H7 (cell line): Measurements from ENCODE around the gene TMC7. TPM values are rescaled to one million over a fixed set of nuclear protein-coding genes. Genes with fewer than 3 reads are reported as not detected.
A peak's percentile ranks its signal among the peaks of the same experiment; 100 is the strongest.
"Not testable (repeated sequence)": the region's sequence is repeated elsewhere in the genome, so short reads cannot be mapped to it uniquely, and the experiment has no call there.

Experiments used
- DNase-seq: peaks from one replicate; pipeline ENCODE4 v3.0.0; 2012
- H3K27me3 ChIP-seq: 2 replicates; pipeline ENCODE4 v1.6.0; 2011; ENCODE audit warnings: mild to moderate bottlenecking, low read length; ENCODE audit not compliant: control insufficient read depth, insufficient read depth
- H3K36me3 ChIP-seq: replicated peaks from 2 replicates; pipeline ENCODE4 v1.5.1; 2011; ENCODE audit warnings: low read length; ENCODE audit not compliant: control insufficient read depth, insufficient read depth
- H3K4me3 ChIP-seq: 2 replicates; pipeline ENCODE4 v1.5.1; 2011; ENCODE audit warnings: low read depth, mild to moderate bottlenecking, control low read depth, low read length, moderate library complexity; ENCODE audit not compliant: insufficient read depth
- total RNA-seq: library from RNA; depleted of rRNA; stranded (reverse); fragments of >200 nt; shearing (Covaris generic); gene quantifications from 2 replicates; pipeline ENCODE4 v1.2.3, GENCODE V29; 2014

Gene TMC7
- total RNA-seq, 1 experiment from 2014 or later, result 1.6 TPM

DNA sequence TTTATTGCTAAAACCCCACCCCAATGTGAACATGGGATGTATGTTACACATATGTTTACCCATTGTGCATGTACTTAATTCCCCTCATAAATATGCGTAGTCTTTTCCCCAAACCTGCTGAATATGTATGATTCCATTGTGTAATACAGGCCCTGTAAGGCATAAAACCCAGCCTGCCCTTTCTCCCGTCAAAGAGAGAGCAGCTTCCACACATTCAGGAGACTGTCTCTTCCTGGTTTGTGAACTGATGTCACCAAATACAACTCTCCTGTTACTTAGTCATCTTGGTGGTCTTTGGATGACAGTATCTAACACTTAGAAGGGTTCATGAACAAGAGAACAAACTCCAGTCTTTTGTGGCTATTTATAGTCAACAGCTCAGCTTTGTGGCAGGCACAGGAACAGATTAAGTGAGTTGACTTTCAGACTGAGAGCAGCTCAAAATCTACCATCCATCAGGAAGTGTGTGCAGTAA lies 24.7 kb upstream of the TMC7 start:
- H3K27me3 ChIP-seq, result no peaks in the 10 kb centered on the region
- DNase-seq, result no peak
- H3K36me3 ChIP-seq, result no peaks in the 10 kb centered on the region
- H3K4me3 ChIP-seq, result no peak overlapping the region

DNA sequence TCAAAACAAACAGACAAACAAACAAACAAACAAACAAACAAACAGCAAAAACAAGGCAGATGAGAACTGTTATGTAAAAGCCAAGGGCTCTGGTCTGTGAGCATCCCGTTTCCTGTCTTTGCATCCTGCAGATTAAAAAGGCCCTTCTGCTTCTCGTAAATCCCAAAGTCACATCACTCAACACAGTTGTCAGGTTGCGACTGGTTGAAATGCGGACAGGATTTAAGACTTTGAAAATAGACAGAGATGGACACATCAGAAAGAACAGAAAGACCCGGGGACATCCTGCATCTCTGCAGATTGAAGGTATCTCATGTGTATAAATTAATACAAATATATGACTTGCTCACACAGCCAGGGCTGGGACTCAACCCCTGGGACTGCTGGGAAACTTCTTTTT lies 18.2 kb upstream of the TMC7 start:
- no peaks in the 10 kb centered on the region for H3K27me3 ChIP-seq
- no peak overlapping the region for H3K4me3 ChIP-seq
- no peaks in the 10 kb centered on the region for H3K36me3 ChIP-seq
- DNase-seq, result no peak

DNA sequence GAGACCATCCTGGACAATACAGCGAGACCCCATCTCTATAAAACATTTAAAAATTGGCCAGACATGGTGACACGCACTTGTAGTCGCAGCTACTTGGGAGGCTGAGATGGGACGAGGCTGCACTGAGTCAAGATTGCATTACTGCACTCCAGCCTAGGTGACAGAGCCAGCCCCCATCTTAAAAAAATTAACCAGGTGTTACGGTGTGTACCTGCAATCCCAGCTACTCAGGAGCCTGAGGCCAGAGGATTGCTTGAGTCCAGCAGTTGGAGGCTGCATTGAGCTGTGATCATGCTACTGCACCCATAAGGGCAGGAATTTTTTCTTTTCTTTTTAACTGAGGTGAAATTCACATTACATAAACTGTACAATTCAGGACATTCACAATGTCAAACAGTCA lies 16.9 kb upstream of the TMC7 start:
- DNase-seq, result no peak
- no peaks in the 10 kb centered on the region for H3K27me3 ChIP-seq
- H3K36me3 ChIP-seq, result no peaks in the 10 kb centered on the region
- H3K4me3 ChIP-seq, result no peak overlapping the region

DNA sequence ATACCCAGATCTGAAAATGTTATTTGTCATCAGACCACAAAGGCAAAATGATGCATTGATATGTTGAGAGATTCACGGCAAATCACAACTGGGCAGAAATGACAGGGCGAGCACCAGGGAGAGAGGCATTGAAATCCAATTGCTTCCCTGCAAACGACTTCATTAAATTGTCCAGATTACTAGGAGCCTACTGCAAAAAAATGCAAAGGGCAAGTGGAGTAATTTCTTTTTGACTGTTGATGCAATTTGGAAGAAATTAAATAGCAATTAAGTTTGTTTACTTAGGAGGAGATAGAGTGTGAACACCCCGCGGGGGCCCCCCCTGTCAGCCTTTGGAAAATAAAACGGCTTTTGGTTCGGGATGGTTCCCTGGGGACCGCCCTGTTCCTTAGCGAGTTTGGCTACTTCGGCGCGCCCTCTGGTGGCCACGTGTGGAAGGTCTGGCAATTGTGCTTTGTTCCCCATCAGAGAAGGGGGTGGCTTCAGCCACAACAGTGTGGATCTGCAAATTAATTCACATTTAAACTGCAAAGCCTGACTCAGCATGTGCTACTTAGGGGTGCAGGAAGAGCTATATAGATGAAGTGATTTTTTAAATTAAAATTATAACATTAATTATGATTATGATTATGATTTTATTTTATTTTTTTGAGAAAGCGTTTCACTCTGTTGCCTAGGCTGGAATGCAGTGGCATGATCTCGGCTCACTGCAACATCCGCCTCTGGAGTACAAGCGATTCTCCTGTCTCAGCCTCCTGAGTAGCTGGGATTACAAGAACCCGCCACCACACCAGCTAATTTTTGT lies 14.5 kb upstream of the TMC7 start:
- Histone ChIP-seq H3K4me3 (no peak overlapping the region), H3K27me3 (no peaks in the 10 kb centered on the region), H3K36me3 (no peaks in the 10 kb centered on the region)
- DNase-seq, result peak; percentile 90

DNA sequence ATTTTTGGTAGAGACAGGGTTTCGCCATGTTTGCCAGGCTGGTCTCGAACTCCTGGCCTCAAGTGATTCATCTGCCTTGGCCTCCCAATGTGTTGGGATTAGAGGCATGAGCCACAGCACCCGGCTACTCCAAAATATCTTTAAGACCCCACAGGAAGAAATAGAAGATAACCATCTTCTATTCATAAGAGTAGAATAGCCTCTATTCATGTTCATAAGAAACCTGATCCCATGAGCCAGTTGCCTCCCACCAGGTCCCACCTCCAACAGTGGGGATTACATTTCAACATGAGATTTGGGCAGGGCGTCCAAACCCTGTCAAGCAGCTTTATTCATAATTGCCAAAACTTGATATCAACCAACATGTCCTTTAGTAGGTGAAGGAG lies 13.9 kb upstream of the TMC7 start:
- Histone ChIP-seq H3K4me3 (no peak overlapping the region), H3K27me3 (no peaks in the 10 kb centered on the region), H3K36me3 (no peaks in the 10 kb centered on the region)
- no peak for DNase-seq

DNA sequence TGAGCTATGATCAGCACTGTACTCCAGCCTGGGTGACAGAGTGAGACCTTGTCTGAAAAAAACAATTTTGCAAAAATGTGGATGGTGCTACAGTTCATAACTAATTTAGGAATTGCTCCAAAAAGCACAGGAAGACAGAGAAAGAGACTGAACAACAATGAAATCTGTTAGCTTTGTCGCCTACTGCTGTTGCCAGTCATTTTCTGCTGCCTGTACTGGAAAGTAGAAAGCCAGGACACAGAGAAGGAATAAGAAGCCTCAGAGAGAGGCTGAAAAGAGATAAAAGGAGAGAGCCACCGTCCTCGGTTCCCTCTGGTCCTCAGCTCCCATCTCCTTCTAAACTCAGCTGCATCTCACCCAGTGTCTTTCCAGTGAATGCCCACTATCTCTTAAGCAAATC lies 8.6 kb upstream of the TMC7 start:
- H3K36me3 ChIP-seq, result no peaks in the 10 kb centered on the region
- no peak overlapping the region for H3K4me3 ChIP-seq
- no peak for DNase-seq
- no peaks in the 10 kb centered on the region for H3K27me3 ChIP-seq

DNA sequence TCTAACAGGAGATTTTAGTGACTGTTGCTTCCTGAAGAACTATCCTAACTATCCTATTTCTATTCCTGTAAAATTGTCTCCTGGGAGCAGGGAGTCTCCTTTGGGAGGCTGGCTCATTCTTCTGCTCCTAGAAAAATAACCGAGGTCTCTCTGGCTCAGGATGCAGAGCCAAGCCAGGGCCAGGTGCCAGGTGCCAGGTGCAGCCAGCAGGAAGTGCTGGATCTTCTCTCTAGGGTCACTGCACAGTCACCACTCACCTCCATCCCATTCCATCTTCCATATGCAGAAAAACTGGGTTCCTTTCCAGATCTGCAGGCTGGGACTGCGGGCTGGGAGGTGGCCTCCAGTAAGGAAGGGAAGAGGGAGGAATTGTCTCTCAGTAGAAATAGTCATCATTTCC lies 3.8 kb upstream of the TMC7 start:
- Histone ChIP-seq H3K4me3 (no peak overlapping the region), H3K27me3 (peaks cover 3% of the 10 kb centered on the region), H3K36me3 (no peaks in the 10 kb centered on the region)
- DNase-seq, result no peak

DNA sequence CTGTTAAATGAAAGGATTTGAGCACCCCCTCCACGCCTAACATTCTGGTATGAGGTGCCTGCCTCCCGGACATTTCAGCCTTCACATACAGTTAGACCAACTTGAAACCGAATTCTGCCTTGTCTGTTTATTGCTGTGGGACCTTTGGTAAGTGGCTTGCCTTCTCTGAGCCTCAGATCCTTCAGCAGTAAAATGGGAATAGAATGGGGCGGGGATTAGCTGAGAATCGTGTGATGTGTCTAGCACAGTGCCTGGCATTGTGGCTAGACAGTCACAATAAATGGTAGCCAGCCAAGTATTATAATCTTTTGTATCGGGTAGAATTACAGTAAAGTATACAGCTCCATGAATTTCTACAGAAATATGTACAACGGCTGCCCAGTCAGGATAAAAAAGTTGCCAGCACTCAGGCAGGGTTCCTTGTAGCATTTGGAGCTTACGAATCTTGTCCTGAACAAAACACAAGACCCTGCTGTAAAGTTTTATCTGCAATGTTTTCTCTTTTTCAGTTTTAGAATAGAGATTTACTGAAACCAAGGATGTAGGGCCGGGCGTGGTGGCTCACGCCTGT lies 786 bp downstream of the TMC7 start:
- Histone ChIP-seq H3K4me3 (peak overlapping the region; percentile 67), H3K27me3 (peaks cover 3% of the 10 kb centered on the region), H3K36me3 (no peaks in the 10 kb centered on the region)
- no peak for DNase-seq

DNA sequence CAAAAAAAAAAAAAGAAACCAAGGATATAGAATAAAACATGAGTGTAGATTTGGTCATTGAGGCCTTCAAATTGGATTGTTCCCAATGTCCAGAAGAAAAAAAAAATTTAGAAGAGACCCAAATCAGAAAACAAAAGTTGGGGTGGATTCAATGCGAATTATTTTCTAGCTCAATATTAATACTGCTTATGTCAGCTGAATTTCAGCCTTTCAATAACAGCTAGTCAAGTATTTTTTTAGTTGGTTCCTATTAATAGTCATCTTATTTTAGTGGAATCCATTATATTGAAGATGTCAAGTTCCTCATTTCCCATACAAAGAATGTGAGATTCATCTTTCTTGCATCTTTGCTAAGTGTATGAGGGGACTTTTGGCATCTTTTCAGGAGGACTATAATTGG lies 1.5 kb downstream of the TMC7 start:
- not testable (repeated sequence) for H3K27me3 ChIP-seq, H3K4me3 ChIP-seq, H3K36me3 ChIP-seq, DNase-seq

DNA sequence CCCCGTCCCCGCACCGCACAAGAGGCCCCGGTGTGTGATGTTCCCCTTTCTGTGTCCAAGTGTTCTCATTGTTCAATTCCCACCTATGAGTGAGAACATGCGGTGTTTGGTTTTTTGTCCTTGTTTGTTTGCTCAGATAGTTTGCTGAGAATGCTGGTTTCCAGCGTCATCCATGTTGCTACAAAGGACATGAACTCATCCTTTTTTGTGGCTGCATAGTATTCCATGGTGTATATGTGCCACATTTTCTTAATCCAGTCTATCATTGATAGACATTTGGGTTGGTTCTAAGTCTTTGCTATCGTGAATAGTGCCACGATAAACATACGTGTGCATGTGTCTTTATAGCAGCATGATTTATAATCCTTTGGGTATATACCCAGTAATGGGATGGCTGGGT lies 8.0 kb downstream of the TMC7 start:
- not testable (repeated sequence) for H3K36me3 ChIP-seq, DNase-seq, H3K4me3 ChIP-seq, H3K27me3 ChIP-seq

DNA sequence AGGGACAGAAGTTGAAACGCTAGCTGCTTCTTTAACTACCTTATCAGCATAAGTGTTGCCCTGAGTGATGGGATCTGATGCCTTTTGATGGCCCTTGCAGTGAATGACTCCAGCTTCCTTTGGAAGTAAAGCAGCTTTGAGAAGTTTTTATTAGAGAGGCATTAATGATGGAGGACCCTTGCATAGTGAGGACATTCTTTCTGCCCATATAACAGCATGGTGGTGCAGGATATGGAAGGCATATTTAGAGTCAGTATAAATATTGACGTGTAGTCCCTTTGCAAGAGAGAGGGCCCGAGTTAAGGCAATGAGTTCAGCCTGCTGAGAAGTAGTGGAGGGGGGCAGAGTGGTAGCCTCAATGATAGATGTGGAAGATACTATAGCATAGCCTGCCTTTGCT lies 9.8 kb downstream of the TMC7 start:
- not testable (repeated sequence) for H3K27me3 ChIP-seq, H3K4me3 ChIP-seq, DNase-seq, H3K36me3 ChIP-seq

DNA sequence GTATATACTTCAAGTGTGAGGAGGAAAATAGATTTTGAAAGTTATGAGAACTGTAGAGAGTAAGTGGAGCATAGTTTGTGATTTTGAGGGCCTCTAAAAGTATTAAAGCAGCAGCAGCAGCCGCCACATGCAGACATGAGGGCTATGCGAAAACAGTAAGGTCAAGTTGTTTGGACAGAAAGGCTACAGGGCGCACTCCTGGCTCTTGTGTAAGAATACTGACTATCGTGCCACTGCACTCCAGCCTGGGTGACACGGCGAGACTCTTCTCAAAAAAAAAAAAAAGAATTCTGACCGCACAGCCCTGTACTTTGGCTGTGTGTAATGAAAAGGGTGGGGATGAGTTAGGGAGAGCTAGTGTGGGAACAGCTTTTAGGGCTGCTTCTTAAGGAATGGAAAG lies 10.4 kb downstream of the TMC7 start:
- H3K36me3 ChIP-seq, H3K4me3 ChIP-seq, DNase-seq, H3K27me3 ChIP-seq: not testable (repeated sequence)

DNA sequence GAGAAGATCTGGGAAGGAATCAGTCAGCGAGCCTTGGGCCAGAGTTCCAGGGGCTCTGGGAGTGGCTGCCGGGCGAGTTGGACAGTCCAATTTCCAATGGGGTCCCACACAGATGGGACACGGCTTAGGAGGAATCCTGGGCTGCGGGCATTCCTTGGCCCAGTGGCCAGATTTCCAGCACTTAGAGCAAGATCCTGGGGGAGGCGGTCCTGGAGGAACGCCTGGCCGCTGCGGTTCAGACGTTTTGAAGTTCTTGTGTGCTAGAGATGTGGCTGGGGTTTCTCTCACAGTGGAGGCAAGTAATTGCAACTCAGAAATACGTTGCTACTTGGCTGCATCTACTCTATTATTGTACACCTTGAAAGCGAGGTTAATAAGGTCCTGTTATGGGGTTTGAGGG lies 11.7 kb downstream of the TMC7 start:
- DNase-seq, H3K36me3 ChIP-seq: not testable (repeated sequence)

DNA sequence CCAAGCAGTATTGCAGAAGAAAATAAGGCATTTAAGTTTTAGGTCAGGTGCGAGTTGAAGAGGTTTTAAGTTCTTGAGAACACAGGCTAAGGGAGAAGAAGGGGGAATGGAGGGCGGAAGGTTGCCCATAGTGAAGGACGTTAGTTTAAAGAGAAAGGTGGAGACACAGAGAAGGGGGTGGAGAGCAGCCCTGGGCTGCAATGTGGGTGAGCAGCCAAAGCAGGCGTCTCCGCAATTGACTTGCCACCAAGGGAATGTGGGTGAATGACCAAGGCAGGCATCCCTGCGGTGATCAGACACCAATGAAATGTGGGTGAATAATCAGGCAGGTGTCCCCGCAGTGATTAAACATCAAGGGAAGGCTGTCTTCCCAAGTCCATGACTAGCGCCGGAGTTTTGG lies 12.8 kb downstream of the TMC7 start:
- not testable (repeated sequence) for DNase-seq, H3K27me3 ChIP-seq, H3K4me3 ChIP-seq, H3K36me3 ChIP-seq

More for the DNA sequence above, 11.7 kb downstream of the TMC7 start:
- H3K4me3 ChIP-seq, H3K27me3 ChIP-seq: not testable (repeated sequence)

DNA sequence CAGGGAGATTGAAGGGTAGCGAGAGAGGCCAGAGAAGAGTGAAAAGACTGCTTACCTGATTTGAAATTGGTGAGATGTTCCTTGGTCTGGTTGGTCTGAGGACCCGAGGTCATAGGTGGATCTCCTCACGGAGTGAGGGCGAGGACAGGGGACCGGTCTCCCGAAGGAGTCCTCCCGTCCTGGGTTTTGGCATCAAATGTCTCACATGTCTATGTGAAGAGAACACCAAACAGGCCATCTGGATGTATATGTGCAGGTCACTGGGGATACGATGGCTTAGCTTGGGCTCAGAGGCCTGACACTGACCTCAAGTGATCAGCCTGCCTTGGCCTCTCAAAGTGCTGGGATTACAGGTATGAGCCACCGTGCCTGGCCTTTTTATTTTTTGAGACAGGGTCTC lies 13.3 kb downstream of the TMC7 start:
- H3K36me3 ChIP-seq, H3K4me3 ChIP-seq, DNase-seq, H3K27me3 ChIP-seq: not testable (repeated sequence)
